B cell (primary cell): ENCODE results near the gene PTEN.

Experiments used
- CTCF ChIP-seq: fragments of 200-600 bp; IDR thresholded peaks from one replicate; pipeline ENCODE4 v1.8.0; 2022; ENCODE audit warnings: antibody characterized with exemption, mild to moderate bottlenecking
- EZH2 ChIP-seq: IDR thresholded peaks from 2 replicates; pipeline ENCODE4 v1.6.1; 2012; ENCODE audit warnings: borderline replicate concordance, low read depth, mild to moderate bottlenecking, moderate library complexity, low read length; ENCODE audit not compliant: insufficient read depth, poor library complexity, severe bottlenecking

DNA sequence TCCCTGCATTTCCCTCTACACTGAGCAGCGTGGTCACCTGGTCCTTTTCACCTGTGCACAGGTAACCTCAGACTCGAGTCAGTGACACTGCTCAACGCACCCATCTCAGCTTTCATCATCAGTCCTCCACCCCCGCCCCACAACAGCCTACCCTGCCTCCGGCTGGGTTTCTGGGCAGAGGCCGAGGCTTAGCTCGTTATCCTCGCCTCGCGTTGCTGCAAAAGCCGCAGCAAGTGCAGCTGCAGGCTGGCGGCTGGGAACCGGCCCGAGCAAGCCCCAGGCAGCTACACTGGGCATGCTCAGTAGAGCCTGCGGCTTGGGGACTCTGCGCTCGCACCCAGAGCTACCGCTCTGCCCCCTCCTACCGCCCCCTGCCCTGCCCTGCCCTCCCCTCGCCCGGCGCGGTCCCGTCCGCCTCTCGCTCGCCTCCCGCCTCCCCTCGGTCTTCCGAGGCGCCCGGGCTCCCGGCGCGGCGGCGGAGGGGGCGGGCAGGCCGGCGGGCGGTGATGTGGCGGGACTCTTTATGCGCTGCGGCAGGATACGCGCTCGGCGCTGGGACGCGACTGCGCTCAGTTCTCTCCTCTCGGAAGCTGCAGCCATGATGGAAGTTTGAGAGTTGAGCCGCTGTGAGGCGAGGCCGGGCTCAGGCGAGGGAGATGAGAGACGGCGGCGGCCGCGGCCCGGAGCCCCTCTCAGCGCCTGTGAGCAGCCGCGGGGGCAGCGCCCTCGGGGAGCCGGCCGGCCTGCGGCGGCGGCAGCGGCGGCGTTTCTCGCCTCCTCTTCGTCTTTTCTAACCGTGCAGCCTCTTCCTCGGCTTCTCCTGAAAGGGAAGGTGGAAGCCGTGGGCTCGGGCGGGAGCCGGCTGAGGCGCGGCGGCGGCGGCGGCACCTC is at the start of gene PTEN, which contains the start of gene KLLN:
- no peak for TF ChIP-seq CTCF
- no peak for TF ChIP-seq EZH2
